Muscle of arm (tissue), 12 donors: ENCODE data around the gene PDE4D. TPM values are rescaled to one million over a fixed set of nuclear protein-coding genes. Genes with fewer than 3 reads are reported as not detected.

Experiments
- DNase-seq: peaks from one replicate; pipeline ENCODE4 v3.0.0-alpha.2; 2013
- polyA plus RNA-seq, 12 donors: library from polyadenylated mRNA; unstranded; fragments of 120-200 nt; gene quantifications; one replicate each; pipeline ENCODE4 v1.2.1, GENCODE V29; 2013; ENCODE audit not compliant: insufficient read length in 12 of 12

The PDE4D gene
- polyA plus RNA-seq, 12 donors = 28.2 to 56.3 (median 41.5) TPM; not detected in 1

DNA sequence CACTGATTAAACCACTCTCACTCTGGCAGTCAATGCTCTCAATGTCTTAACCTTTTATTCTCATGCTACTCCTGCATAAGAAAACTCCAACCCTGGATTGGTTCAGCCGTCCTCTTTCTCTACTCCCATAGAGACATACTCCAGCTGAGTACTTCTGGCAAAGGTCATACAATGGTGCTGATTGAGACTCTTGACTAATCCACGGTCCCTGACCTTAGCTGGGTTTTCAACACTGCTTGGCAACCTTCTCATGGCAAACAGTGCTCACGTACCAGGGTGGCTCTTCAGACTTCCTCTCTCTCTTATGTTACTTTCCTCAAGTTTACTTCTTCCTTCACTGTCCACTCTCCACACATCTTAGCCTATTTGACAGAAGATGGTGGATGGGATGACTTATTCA, 963.0 kb downstream of the PDE4D start:
- no peak for DNase-seq

- DNase-seq = no peak
Observed at GRCh38 chr5:58929726-58930125, 963.8 kb downstream of the PDE4D start.

GRCh38 chr5:58927938-58928337, 965.6 kb downstream of the PDE4D start:
- no peak for DNase-seq

DNA sequence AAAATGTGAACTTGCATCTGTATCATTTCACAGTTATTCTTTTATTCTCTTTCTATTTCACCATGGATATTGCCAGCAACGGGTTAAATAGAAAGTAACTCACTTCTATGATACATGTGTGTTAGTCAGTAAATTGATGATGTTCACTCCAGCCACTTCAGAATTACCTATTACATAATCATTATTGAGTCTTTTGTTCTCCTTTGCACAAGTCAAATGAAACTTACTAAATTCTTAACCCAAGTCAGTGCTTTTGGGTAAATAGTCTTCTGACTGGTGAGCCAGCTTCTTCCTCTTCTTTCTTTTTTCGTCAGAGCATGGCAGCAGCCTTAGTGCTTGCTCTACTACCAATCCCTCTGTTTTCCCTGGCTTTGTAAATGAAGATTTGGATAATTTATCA, 966.3 kb downstream of the PDE4D start:
- no peak for DNase-seq

DNA sequence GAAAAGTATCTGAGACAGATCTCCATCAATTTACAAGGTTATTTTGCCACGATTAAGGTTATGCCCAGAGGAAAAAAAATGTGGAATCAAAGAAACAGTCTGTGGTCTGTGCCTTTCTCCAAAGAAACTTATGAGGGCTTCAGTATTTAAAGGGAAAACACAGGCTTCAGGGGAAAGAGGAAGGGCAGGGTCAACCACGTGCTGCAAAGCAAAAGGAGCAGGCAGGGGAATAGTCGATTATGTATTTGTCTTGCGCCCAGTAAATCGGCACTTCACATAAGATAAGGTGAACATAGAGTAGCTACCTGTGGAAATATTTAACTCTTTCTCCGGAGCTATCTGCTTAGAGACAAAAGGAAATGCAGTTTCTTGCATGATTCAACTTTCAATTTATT, 967.0 kb downstream of the PDE4D start:
- no peak for DNase-seq

DNA sequence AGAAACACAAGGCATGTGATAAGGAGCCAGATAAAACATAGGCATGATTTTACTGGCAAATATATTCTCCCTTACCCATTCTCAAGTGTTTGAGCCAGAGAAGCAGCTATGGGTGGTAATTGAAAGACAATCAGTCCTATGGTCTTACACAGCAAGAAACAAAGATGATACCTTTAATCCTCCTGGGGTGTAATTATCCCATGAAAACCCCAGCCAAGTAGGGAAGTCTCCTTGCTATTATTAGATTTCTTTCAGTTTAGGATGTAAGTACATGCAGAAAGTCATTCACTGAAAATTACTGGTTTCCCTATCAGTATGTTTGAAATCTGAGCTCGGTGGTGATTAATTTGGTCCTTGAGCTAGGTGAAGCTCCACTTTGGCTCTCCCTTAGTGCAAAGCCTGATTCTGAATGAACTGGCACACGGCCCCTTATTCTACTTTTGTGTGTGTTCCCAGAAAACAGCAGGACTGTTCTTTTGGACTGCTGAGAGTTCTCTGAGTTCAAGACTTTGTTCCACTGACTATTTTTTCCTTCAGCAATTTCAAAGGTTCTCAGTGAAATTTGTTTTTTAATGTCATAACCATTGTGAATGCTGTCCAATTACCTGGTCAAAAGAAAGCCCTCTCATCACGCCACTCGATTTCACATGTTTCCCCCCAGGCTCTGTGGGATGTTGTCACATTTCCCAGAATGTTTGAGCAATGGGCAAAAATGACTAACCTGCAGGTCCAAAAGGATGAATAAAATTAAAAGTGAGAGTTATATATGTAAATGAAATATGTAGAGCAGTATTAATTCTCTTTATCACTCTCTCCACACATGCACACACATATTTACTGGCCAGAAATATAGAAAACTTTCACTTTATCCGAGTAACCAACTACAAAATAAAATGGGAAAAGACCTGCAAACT, 967.6 kb downstream of the PDE4D start:
- DNase-seq = peak; percentile 49

DNA sequence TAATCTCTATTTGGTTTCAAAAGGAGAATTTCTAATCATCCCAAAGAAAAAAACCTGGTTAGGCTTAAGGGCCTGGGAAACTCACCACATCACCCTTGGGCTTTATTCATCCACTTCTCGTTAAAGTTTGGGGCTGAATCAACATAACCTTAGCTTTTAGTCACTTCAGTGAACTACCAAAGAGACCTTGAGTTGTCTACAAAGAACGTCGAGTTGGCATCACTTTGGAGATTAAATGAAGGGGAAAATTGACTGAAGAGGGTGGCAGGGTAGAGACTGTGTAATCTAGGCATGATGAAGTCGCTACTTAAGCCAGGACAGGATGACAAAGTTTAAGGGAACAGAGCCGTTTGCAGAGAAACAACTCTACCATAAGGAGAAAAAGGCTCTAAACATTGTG, 969.2 kb downstream of the PDE4D start:
- no peak for DNase-seq

DNA sequence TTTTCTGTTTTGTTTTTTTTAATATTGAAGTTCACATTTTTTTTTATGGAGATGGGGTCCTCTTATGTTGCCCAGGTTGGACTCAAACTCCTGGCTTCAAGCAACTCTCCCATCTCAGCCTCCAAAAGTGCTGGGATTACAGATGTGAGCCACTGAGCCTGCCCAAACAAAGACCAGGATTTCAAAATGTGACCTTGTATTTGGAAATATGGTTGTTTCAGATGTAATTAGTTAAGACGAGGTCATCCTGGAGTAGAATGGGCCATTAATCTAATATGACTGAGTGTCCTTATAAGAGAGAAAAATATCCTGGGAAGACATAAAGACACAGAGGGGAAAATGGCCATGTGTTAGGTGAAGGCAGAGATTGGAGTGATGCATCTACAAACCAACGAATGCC, 970.2 kb downstream of the PDE4D start:
- no peak for DNase-seq

- peak; percentile 80 for DNase-seq
Observed at GRCh38 chr5:58922461-58923171, 970.9 kb downstream of the PDE4D start.

DNA sequence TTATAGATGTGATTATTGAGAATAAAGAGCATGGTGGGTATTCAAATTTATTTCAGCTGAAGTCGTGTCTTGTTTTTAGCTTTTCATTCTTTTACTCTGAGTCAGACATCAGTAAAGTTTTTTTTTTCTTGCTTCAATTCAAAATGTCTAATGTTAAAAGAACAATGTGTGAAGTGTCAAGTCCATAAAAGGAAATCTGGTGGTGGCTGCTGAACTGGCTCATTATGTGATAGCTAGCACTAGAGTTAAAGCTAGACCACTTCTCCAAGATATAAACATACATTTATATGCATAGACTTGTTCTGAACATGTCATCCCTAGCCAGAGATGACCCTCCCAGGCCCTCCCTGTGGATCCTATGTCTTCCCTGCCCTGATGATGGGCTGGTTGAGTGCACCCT, 972.4 kb downstream of the PDE4D start:
- DNase-seq = no peak

DNA sequence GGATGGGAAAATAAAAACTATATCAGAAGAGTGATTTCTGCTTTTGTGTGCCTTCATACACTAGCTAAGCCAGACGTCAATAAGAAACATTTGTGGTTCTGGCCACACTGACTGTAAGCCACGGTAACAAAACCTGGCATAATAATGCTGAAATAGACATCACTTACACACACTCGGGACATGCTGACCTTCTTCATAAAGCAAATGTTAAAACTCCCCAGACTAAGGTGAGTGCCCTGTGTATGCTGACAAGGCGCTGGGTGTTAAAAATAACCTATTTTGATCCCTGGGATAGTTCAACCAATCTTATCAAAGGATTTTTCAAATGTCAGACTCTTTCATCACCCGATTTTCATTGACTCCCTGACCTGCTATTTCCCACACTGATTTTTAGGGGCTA, 973.7 kb downstream of the PDE4D start:
- DNase-seq = no peak
